GM21576 (cell line): ENCODE data around the gene PMEL.
"Not testable (repeated sequence)": the region's sequence is repeated elsewhere in the genome, so short reads cannot be mapped to it uniquely, and the experiment has no call there.

ENCODE experiments used
- ATAC-seq: cut with Tn5 transposase; IDR thresholded peaks from one replicate; pipeline ENCODE4 v1.9.1; 2021; ENCODE audit warnings: mild to moderate bottlenecking, moderate library complexity; ENCODE audit not compliant: unreplicated experiment

PMEL gene

GRCh38 chr12:55983232-55983842, 17.5 kb upstream of the PMEL start:
- no peak for ATAC-seq

DNA sequence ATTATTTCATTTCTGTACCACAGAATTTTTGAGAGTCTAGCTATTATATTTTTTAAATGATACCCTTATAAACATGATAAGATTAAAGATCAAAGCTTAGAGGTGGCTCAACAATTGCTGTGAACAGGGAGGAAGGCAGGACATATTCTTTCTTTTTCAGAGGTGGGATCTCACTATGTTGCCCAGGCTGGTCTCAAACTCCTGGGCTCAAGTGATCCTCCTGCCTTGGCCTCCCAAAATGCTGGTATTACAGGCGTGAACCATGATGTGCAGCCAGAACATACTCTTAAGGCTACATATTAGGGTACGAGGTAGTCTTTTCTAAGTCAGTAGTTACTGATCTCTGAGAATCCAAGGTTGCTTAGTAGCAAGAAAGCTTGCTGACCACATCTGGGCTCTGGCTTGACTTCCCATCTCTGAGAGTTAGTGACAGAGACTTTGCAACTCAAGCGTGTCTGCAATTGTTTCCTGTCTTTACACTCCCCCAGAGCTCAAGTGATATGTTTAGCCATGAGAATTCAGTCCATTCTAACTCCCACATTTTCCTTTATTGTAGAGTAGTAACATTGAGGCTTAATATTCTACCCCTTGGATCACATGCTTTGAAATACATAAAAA, 16.6 kb upstream of the PMEL start:
- peak; percentile 86 for ATAC-seq

DNA sequence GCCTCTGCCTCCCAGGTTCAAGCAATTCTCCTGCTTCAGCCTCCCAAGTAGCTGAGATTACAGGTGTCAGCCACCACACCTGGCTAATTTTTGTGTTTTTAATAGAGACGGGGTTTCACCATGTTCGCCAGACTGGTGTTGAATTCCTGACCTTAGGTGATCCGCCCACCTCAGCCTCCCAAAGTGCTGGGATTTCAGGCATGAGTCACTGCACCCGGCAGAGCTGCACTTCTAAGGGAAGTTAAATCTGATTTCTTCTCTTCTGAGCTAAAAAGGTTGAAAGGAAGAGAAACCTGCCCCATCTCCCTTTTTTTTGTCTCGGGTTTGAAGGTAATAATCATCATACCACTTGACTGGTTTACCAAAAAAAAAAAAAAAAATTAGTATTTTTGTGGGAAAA, 16.0 kb upstream of the PMEL start:
- ATAC-seq: not testable (repeated sequence)

DNA sequence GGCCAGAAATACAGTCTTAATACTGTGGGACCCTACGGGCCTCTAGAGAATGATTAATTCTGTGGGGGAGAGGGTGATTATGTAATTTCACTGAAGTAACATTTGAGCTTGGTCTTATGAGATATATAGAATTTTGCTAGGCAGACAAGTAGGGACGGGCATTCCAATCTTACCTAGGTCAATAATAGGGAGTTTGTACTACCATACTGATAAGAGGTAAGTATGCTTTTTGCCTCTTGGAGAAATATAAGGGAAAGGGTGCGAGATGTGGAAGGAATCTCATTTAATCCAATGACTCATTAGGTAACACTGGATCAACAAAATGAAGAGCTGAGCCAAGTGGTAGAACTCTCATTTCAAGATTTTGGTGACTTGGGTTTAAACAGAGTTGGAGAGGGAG, 13.2 kb upstream of the PMEL start:
- ATAC-seq: no peak

GRCh38 chr12:55978393-55978792, 12.6 kb upstream of the PMEL start:
- ATAC-seq: no peak

GRCh38 chr12:55974308-55974730, 8.5 kb upstream of the PMEL start:
- peak; percentile 12 for ATAC-seq

DNA sequence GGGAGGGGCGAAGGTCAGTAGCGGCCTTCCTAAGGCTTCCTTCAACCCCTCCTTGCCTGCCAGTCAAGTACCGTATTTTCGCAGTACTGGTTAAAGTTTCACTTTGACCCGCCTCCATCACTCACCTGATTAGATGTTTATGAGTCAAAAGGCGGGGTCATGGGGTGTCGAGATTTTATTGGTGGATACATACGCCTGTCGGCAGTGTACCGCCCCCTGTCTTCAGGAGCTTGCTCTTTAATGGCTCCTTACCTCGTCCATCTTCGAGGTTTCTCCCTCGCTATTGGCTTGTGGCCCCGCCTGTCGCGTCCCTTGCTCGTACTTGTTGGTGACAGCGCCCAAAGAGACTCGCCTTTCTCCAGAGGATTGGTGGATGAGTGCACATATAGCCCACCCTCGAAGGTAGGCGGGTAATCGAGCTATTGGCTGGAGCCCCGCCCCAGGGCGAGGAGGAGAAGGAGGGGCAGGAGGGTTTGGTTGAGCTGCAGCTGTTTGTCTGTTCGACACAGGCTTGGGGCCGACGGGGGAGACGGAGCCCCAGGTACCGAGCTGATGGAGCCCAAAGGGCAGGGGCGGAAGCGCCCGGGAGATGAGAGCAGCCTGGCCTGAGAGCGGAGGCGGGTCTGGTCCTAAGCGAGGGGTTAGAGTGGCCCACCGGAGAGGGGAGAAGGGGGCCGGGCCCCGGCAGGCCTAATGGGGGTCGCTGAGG, 7.9 kb upstream of the PMEL start, which contains the start of gene RAB5B:
TSS of gene RAB5B (plus strand) at position 480 of the 709 bp plus-strand sequence. CDS start 12,883 bp downstream, outside the sequence.
- ATAC-seq: peak; percentile 90

- ATAC-seq: no peak
Measured at GRCh38 chr12:55972911-55973598, 7.2 kb upstream of the PMEL start.

DNA sequence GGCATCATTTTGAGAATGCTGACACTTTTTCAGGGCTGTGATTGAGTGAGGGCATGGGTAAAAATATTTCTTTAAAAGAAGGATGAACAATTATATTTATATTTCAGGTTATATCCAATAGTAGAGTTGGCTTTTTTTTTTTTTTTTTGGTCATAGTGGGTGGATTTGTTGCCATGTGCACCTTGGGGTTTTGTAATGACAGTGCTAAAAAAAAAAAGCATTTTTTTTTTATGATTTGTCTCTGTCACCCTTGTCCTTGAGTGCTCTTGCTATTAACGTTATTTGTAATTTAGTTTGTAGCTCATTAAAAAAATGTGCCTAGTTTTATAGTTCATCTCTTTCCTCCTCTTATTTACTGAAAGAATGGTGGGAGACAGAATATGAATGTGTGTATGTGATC, 6.6 kb upstream of the PMEL start:
- ATAC-seq: no peak

DNA sequence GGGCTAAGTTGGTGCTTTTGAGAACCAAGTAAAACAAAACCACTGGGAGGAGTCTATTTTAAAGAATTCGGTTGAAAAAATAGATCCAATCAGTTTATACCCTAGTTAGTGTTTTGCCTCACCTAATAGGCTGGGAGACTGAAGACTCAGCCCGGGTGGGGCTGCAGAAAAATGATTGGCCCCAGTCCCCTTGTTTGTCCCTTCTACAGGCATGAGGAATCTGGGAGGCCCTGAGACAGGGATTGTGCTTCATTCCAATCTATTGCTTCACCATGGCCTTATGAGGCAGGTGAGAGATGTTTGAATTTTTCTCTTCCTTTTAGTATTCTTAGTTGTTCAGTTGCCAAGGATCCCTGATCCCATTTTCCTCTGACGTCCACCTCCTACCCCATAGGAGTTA, 6.2 kb upstream of the PMEL start:
- no peak for ATAC-seq

- ATAC-seq: no peak
Measured at GRCh38 chr12:55970775-55971174, 4.9 kb upstream of the PMEL start.

GRCh38 chr12:55969356-55969755, 3.5 kb upstream of the PMEL start:
- ATAC-seq: no peak

GRCh38 chr12:55966408-55967281, 803 bp upstream of the PMEL start, which contains the start of gene CDK2:
CDK2 (plus strand) TSS chr12:55966830; CDS start chr12:55967009, 179 bp downstream.
- ATAC-seq: peak; percentile 97

DNA sequence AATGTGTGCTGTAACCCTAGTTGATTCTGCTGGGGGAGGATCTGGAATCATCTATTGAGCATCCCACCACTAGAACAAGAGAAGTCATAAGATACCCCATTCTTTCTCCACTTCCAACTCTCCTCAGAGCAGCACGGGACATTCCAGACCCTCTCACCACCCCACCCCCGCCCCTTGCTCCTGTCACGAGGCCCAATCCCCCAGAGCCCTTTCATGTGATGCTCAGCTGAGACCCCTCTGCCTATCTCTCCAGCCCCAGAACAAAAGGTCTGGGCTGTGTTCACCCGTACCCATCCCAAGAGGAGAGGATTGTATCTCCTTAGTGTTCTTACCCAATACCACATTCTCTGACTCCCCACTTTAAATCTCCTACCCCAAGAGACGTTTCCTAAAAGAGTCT, 602 bp downstream of the PMEL start:
- no peak for ATAC-seq

- ATAC-seq: no peak
Measured at GRCh38 chr12:55963760-55964159, 2.1 kb downstream of the PMEL start.

DNA sequence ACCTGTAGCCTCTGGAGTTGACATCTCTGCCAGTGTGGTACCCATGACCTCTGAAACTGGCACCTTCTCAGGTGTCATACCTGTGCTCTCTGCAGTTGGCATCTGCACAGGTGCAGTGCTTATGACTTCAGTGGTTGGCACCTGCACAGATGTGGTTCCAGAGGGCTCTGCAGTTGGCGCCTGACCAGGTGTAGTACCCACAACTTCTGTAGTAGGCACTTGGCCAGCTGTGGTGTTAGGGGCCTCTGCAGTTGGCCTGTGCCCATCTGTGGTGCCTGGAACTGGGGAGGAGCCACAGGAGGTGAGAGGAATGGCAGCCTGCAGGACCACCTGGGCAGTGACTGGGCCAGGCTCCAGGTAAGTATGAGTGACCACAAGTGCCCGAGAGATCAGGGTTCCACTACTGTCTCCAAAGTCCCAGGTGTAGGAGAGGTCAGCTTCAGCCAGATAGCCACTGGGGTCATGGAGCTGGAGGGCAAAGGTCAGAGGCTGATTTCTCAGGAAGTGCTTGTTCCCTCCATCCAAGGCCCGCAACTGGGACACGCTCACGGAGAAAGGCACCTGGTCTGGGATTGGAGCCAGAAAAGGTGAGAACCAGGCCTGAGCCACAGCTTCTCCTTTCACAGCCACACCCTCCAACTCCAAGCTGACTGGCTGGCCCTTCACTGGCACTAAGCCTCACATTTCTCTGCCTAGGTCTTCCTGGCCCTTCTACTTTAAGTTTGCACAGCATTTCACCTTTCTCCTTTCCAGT, 8.6 kb downstream of the PMEL start:
- no peak for ATAC-seq

- no peak for ATAC-seq
Measured at GRCh38 chr12:55955800-55956508, 9.9 kb downstream of the PMEL start.

GRCh38 chr12:55955344-55955743, 10.5 kb downstream of the PMEL start:
- no peak for ATAC-seq

GRCh38 chr12:55946553-55946952, 19.3 kb downstream of the PMEL start:
- ATAC-seq: no peak
